ENCODE data around the gene RELN. TPM values are rescaled to one million over a fixed set of nuclear protein-coding genes. Genes with fewer than 3 reads are reported as not detected.
"Not testable (repeated sequence)": the region's sequence is repeated elsewhere in the genome, so short reads cannot be mapped to it uniquely, and the experiment has no call there.

Gene RELN
- total RNA-seq, 4 donors from 2014 or later = 2.2 to 8.6 (median 3.5) TPM

GRCh38 chr7:103795107-103795506 is 194.4 kb downstream of the RELN start:
- Histone ChIP-seq H3K36me3 (no peaks in the 10 kb centered on the region), H3K27me3 (no peaks in the 10 kb centered on the region), H3K4me1 (no peaks in the 10 kb centered on the region), H3K27ac (no peak overlapping the region), H3K4me3 (no peak overlapping the region), H3K9me3 (peaks cover 0 to 4% (median 0%) of the 10 kb centered on the region in 3 donors)
- WGBS, 2 donors (ENCODE audit: low coverage in 1 of 2) = 33 to 50% methylated on average over 1 of the region's 1 CpG
- TF ChIP-seq POLR2AphosphoS5 (IDR thresholded peaks at IDR 0.05) (no peak), EP300 (IDR thresholded peaks at IDR 0.05) (no peak), POLR2A (IDR thresholded peaks at IDR 0.05) (no peak), CTCF (IDR thresholded peaks at IDR 0.05) (no peak)
- ATAC-seq = no peak

- no peak for ATAC-seq
- no peaks in the 10 kb centered on the region for H3K27me3 ChIP-seq
- peaks cover 0 to 4% (median 0%) of the 10 kb centered on the region in 3 donors for H3K9me3 ChIP-seq
- no peaks in the 10 kb centered on the region for H3K4me1 ChIP-seq
- 67 to 80% methylated on average over 1 of the region's 1 CpG for WGBS, 2 donors (ENCODE audit: low coverage in 1 of 2)
- no peaks in the 10 kb centered on the region for H3K36me3 ChIP-seq
- TF ChIP-seq POLR2AphosphoS5 (IDR thresholded peaks at IDR 0.05) = no peak
- no peak for TF ChIP-seq POLR2A (IDR thresholded peaks at IDR 0.05)
- TF ChIP-seq EP300 (IDR thresholded peaks at IDR 0.05) = no peak
- no peak overlapping the region for H3K27ac ChIP-seq
- no peak overlapping the region for H3K4me3 ChIP-seq
Observed at GRCh38 chr7:103794424-103794823, 195.0 kb downstream of the RELN start.

- ATAC-seq = no peak
- Histone ChIP-seq H3K36me3 (no peaks in the 10 kb centered on the region), H3K27me3 (no peaks in the 10 kb centered on the region), H3K9me3 (peaks cover 0 to 4% (median 0%) of the 10 kb centered on the region in 3 donors), H3K27ac (no peak overlapping the region), H3K4me1 (no peaks in the 10 kb centered on the region), H3K4me3 (no peak overlapping the region)
- TF ChIP-seq EP300 (IDR thresholded peaks at IDR 0.05) (no peak), POLR2A (IDR thresholded peaks at IDR 0.05) (no peak), CTCF (IDR thresholded peaks at IDR 0.05) (no peak), POLR2AphosphoS5 (IDR thresholded peaks at IDR 0.05) (no peak)
- WGBS, 2 donors (ENCODE audit: low coverage in 1 of 2) = 77 to 80% methylated on average over 1 to 5 of the region's 5 CpGs
Observed at GRCh38 chr7:103793614-103794013, 195.8 kb downstream of the RELN start.

GRCh38 chr7:103791894-103792293 is 197.6 kb downstream of the RELN start:
- Histone ChIP-seq H3K9me3 (peaks cover 0 to 4% (median 0%) of the 10 kb centered on the region in 3 donors), H3K4me1 (no peaks in the 10 kb centered on the region), H3K36me3 (no peaks in the 10 kb centered on the region), H3K4me3 (no peak overlapping the region), H3K27ac (no peak overlapping the region), H3K27me3 (no peaks in the 10 kb centered on the region)
- no peak for ATAC-seq
- TF ChIP-seq POLR2AphosphoS5 (IDR thresholded peaks at IDR 0.05) (no peak), CTCF (IDR thresholded peaks at IDR 0.05) (no peak), EP300 (IDR thresholded peaks at IDR 0.05) (no peak), POLR2A (IDR thresholded peaks at IDR 0.05) (no peak)

GRCh38 chr7:103787041-103787440 is 202.4 kb downstream of the RELN start:
- H3K27me3 ChIP-seq, H3K9me3 ChIP-seq, H3K27ac ChIP-seq, ATAC-seq, H3K4me3 ChIP-seq, H3K4me1 ChIP-seq, H3K36me3 ChIP-seq: not testable (repeated sequence)
- WGBS, 2 donors (ENCODE audit: low coverage in 1 of 2) = 63 to 100% methylated on average over 1 of the region's 1 CpG

GRCh38 chr7:103784646-103785286 is 204.7 kb downstream of the RELN start:
- no peak overlapping the region for H3K4me3 ChIP-seq
- 38 to 71% methylated on average over 1 of the region's 1 CpG for WGBS, 2 donors (ENCODE audit: low coverage in 1 of 2)
- no peaks in the 10 kb centered on the region for H3K9me3 ChIP-seq
- TF ChIP-seq POLR2AphosphoS5 (IDR thresholded peaks at IDR 0.05) = no peak
- no peak for TF ChIP-seq POLR2A (IDR thresholded peaks at IDR 0.05)
- TF ChIP-seq EP300 (IDR thresholded peaks at IDR 0.05) = no peak
- TF ChIP-seq CTCF (IDR thresholded peaks at IDR 0.05) = no peak
- H3K4me1 ChIP-seq = no peaks in the 10 kb centered on the region
- H3K27me3 ChIP-seq = no peaks in the 10 kb centered on the region
- no peaks in the 10 kb centered on the region for H3K36me3 ChIP-seq
- H3K27ac ChIP-seq = no peak overlapping the region
- ATAC-seq = no peak

Measured in gastroesophageal sphincter (tissue), 4 donors.